Transverse colon (tissue), 4 donors: ENCODE results near the gene RICTOR. TPM values are rescaled to one million over a fixed set of nuclear protein-coding genes. Genes with fewer than 3 reads are reported as not detected.

ENCODE experiments used
- DNase-seq: peaks from one replicate; pipeline ENCODE4 v3.0.0-alpha.2; 2019
- H3K27ac ChIP-seq, 4 donors: fragments of 200-600 bp; sonication (generic); 2 replicates each; pipeline ENCODE4 v1.5.1; 2016 to 2018; ENCODE audit warnings: inconsistent platforms in 4 of 4
- H3K27me3 ChIP-seq: fragments of 200-600 bp; sonication (generic); 2 replicates; pipeline ENCODE4 v1.5.1; 2017; ENCODE audit warnings: inconsistent platforms
- H3K36me3 ChIP-seq, 4 donors: fragments of 200-600 bp; sonication (generic); 2 replicates each; pipeline ENCODE4 v1.5.1; 2017 to 2019; ENCODE audit warnings: inconsistent platforms in 4 of 4
- H3K4me1 ChIP-seq, 4 donors: fragments of 200-600 bp; sonication (generic); 2 replicates each; pipeline ENCODE4 v1.5.1; 2017 to 2020; ENCODE audit warnings: inconsistent platforms in 4 of 4
- H3K4me3 ChIP-seq, 4 donors: fragments of 200-600 bp; sonication (generic); 1 replicate in 1 of 4; 2 replicates in 3 of 4; pipeline versions ENCODE4 v1.5.1 to v1.6.1; 2017 to 2019; ENCODE audit warnings: inconsistent platforms in 4 of 4
- H3K9me3 ChIP-seq, 2 donors: fragments of 200-600 bp; sonication (generic); 2 replicates each; pipeline ENCODE4 v1.5.1; 2017 to 2019; ENCODE audit warnings: inconsistent platforms in 2 of 2
- CTCF ChIP-seq, 5 experiments: fragments of 200-600 bp in 3 of 5; fragments of 450-650 bp in 2 of 5; sonication (generic) in 3 of 5; IDR thresholded peaks; 1 replicate in 2 of 5; 2 replicates in 3 of 5; pipeline ENCODE4 v1.5.1; 2016 to 2017; ENCODE audit warnings: antibody characterized with exemption in 5 of 5, inconsistent platforms in 3 of 5, mild to moderate bottlenecking in 2 of 5, moderate library complexity in 1 of 5
- EP300 ChIP-seq: sonication (generic); formaldehyde crosslinking; IDR thresholded peaks from one replicate; pipeline ENCODE4 v1.6.1; 2017; ENCODE audit warnings: antibody characterized with exemption, low read depth
- POLR2A ChIP-seq: fragments of 450-650 bp; IDR thresholded peaks from one replicate; pipeline ENCODE4 v1.6.1; 2016; ENCODE audit warnings: antibody characterized with exemption, mild to moderate bottlenecking, moderate library complexity
- POLR2AphosphoS5 ChIP-seq, 3 donors: sonication (generic); formaldehyde crosslinking; IDR thresholded peaks; one replicate each; pipeline ENCODE4 v1.6.1; 2016; ENCODE audit warnings: antibody characterized with exemption in 3 of 3
- WGBS, 2 donors: methylation state at CpG; one replicate each; pipeline ENCODE4 v1.1.5; 2018; ENCODE audit warnings: low coverage in 1 of 2; 5-methylcytosine and 5-hydroxymethylcytosine counted together
- in situ Hi-C, 4 donors: fragments of 200-750 bp; cut with MboI; loops; one replicate each; pipeline versions ENCODE4 v1.15.0 to v1.15.1; 2017; ENCODE audit warnings: low sequenced_read_pairs in 3 of 4, low pct_ligation_motif_present in 1 of 4, low pct_unique_long_range_greater_than_20kb in 1 of 4
- intact Hi-C: fragments of 100-400 bp; cut with DNase I; formaldehyde crosslinking; loops from one replicate; pipeline ENCODE4 v1.15.1; 2023; ENCODE audit warnings: low total_unique reads
- total RNA-seq, 4 donors: library from RNA; depleted of rRNA; stranded (reverse); fragments of >200 nt; gene quantifications; one replicate each; pipeline ENCODE4 v1.1.0, GENCODE V29; 2016

The RICTOR gene
- total RNA-seq, 4 donors from 2014 or later, result 20.7 to 44.8 (median 25.8) TPM

GRCh38 chr5:38936269-38936668, 137.9 kb downstream of the RICTOR start:
- DNase-seq, result no peak
- Histone ChIP-seq H3K36me3 (peaks cover 0 to 28% (median 5%) of the 10 kb centered on the region in 4 donors), H3K9me3 (no peaks in the 10 kb centered on the region), H3K27me3 (no peaks in the 10 kb centered on the region), H3K4me3 (no peak overlapping the region), H3K27ac (no peak overlapping the region), H3K4me1 (no peaks in the 10 kb centered on the region)
- 93 to 94% methylated on average over 4 to 6 of the region's 6 CpGs for WGBS, 2 donors
- TF ChIP-seq POLR2A, result no peak
- no peak for TF ChIP-seq POLR2AphosphoS5 (IDR thresholded peaks at IDR 0.05)
- no peak for TF ChIP-seq EP300
- no peak for TF ChIP-seq CTCF (IDR thresholded peaks at IDR 0.05)
- intact Hi-C loops, result no loop called here
- in situ Hi-C loops, result no loop called here

GRCh38 chr5:38935437-38935836, 138.8 kb downstream of the RICTOR start:
- H3K9me3 ChIP-seq, result no peaks in the 10 kb centered on the region
- TF ChIP-seq POLR2A (no peak), POLR2AphosphoS5 (IDR thresholded peaks at IDR 0.05) (no peak), EP300 (no peak), CTCF (IDR thresholded peaks at IDR 0.05) (no peak)
- DNase-seq, result no peak
- no peaks in the 10 kb centered on the region for H3K4me1 ChIP-seq
- H3K27ac ChIP-seq, result no peak overlapping the region
- 0 to 63% methylated on average over 1 of the region's 1 CpG for WGBS, 2 donors
- H3K27me3 ChIP-seq, result no peaks in the 10 kb centered on the region
- in situ Hi-C loops, result no loop called here
- H3K4me3 ChIP-seq, result no peak overlapping the region
- intact Hi-C loops, result no loop called here
- peaks cover 0 to 23% (median 5%) of the 10 kb centered on the region in 4 donors for H3K36me3 ChIP-seq

- in situ Hi-C loops (no loop called here), intact Hi-C loops (no loop called here)
- Histone ChIP-seq H3K9me3 (no peaks in the 10 kb centered on the region), H3K4me3 (no peak overlapping the region), H3K27ac (no peak overlapping the region), H3K36me3 (peaks cover 0 to 10% (median 3%) of the 10 kb centered on the region in 4 donors), H3K27me3 (no peaks in the 10 kb centered on the region), H3K4me1 (no peaks in the 10 kb centered on the region)
- WGBS, 2 donors, result 60 to 83% methylated on average over 2 to 4 of the region's 4 CpGs
- no peak for DNase-seq
- TF ChIP-seq EP300 (no peak), POLR2A (no peak), CTCF (IDR thresholded peaks at IDR 0.05) (no peak), POLR2AphosphoS5 (IDR thresholded peaks at IDR 0.05) (no peak)
Measured at GRCh38 chr5:38932854-38933408, 141.3 kb downstream of the RICTOR start.

GRCh38 chr5:38931731-38932130, 142.5 kb downstream of the RICTOR start:
- no peaks in the 10 kb centered on the region for H3K9me3 ChIP-seq
- H3K4me3 ChIP-seq, result no peak overlapping the region
- peaks cover 0 to under 1% (median 0%) of the 10 kb centered on the region in 4 donors for H3K36me3 ChIP-seq
- DNase-seq, result no peak
- no peak overlapping the region for H3K27ac ChIP-seq
- H3K27me3 ChIP-seq, result no peaks in the 10 kb centered on the region
- TF ChIP-seq POLR2A (no peak), POLR2AphosphoS5 (IDR thresholded peaks at IDR 0.05) (no peak), CTCF (IDR thresholded peaks at IDR 0.05) (no peak), EP300 (no peak)
- intact Hi-C loops (no loop called here), in situ Hi-C loops (no loop called here)
- H3K4me1 ChIP-seq, result no peaks in the 10 kb centered on the region
- WGBS, 2 donors, result 70 to 77% methylated on average over 4 of the region's 4 CpGs
